Mucosa of rectum (tissue), 2 donors: ENCODE results near the gene C16orf78.

Experiments
- H3K27ac ChIP-seq, 2 donors: one replicate each; pipeline ENCODE4 v1.7.0; 2013; ENCODE audit warnings: inconsistent platforms in 2 of 2, low read depth in 2 of 2, low read length in 2 of 2
- H3K27me3 ChIP-seq, 2 donors: one replicate each; pipeline ENCODE4 v1.7.0; 2013; ENCODE audit warnings: low read length in 2 of 2; ENCODE audit not compliant: control insufficient read depth in 2 of 2, insufficient read depth in 2 of 2
- H3K36me3 ChIP-seq, 2 donors: one replicate each; pipeline ENCODE4 v1.7.0; 2013; ENCODE audit warnings: low read length in 2 of 2; ENCODE audit not compliant: control insufficient read depth in 2 of 2, insufficient read depth in 2 of 2
- H3K4me1 ChIP-seq, 2 donors: one replicate each; pipeline ENCODE4 v1.7.0; 2013; ENCODE audit warnings: low read length in 2 of 2, mild to moderate bottlenecking in 1 of 2; ENCODE audit not compliant: control insufficient read depth in 2 of 2, insufficient read depth in 2 of 2
- H3K4me3 ChIP-seq, 2 donors: one replicate each; pipeline ENCODE4 v1.7.0; 2013; ENCODE audit warnings: low read length in 2 of 2
- H3K9ac ChIP-seq, 2 donors: one replicate each; pipeline ENCODE4 v1.7.0; 2013; ENCODE audit warnings: low read length in 2 of 2, low read depth in 1 of 2, mild to moderate bottlenecking in 1 of 2
- H3K9me3 ChIP-seq, 2 donors: one replicate each; pipeline ENCODE4 v1.7.0; 2013; ENCODE audit warnings: low read length in 2 of 2; ENCODE audit not compliant: control insufficient read depth in 2 of 2
- donor health status: healthy.
- donor health status: Normal muscosa, but diverticular disease.

C16orf78 gene

DNA sequence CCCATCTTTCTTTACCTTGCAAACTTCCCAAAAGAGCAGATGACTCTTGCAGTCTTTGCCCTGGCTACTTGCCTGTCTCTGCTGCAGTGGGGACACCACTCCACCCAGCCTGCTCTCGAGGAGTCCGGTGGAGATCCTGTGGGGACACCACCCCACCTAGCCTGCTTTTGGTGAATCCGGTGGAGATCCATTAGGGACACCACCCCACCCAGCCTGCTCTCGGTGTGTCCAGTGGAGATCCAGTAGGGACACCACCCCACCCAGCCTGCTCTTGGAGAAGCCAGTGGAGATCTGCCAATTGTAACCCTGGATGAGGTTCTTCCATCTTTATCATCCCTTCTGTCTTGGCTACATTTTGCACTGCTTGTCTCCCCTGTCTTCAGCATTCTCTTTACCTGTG lies 54.2 kb downstream of the C16orf78 start:
- no peak overlapping the region for H3K4me3 ChIP-seq
- no peaks in the 10 kb centered on the region for H3K4me1 ChIP-seq
- no peak overlapping the region for H3K9ac ChIP-seq
- H3K9me3 ChIP-seq = peaks cover 0 to 1% of the 10 kb centered on the region in 2 donors
- H3K27me3 ChIP-seq = no peaks in the 10 kb centered on the region
- no peaks in the 10 kb centered on the region for H3K36me3 ChIP-seq
- no peak overlapping the region for H3K27ac ChIP-seq

DNA sequence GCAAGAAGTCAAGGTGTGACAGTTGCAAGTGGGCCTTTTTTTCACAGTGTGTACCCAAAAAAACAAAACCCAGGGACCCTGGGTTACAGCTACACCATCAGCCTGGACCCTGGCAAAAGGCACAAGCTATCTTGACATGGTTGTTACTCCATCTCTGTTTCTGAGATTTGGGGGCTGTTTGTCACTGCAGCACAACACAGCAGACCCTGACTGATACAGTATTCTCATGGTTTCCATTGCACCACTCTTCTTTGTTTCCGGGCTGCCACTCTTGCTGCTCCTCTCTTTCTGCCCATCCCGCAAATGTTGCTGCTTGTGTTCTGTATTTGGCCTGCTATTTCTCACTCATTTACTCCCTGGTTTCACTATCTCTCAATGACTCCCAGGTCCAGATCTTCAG lies 55.2 kb downstream of the C16orf78 start:
- H3K27ac ChIP-seq = no peak overlapping the region
- no peaks in the 10 kb centered on the region for H3K27me3 ChIP-seq
- no peak overlapping the region for H3K4me3 ChIP-seq
- no peaks in the 10 kb centered on the region for H3K36me3 ChIP-seq
- H3K9ac ChIP-seq = no peak overlapping the region
- H3K4me1 ChIP-seq = no peaks in the 10 kb centered on the region
- H3K9me3 ChIP-seq = peaks cover 0 to 1% of the 10 kb centered on the region in 2 donors

DNA sequence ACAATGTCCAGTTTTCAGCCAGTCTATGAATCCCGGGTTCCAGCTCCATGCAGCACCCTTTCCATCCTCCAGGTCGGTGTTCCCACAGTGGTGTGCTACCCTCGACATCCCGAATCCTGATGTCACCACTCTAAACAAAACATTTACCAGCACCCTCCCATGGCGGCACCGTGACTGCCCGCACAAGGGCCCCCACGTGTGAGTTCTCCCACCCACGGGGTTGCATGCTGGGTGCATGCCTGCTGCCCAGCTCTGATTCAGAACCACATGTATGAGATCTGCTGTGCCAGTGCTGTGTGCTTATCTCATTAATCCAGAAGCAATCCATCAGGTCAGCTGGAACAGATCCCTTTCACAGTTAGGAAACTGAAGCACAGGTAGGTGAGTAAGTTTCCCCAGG lies 57.4 kb downstream of the C16orf78 start:
- Histone ChIP-seq H3K36me3 (no peaks in the 10 kb centered on the region), H3K4me1 (no peaks in the 10 kb centered on the region), H3K9ac (no peak overlapping the region), H3K27ac (no peak overlapping the region), H3K27me3 (no peaks in the 10 kb centered on the region), H3K9me3 (peaks cover 0 to 1% of the 10 kb centered on the region in 2 donors), H3K4me3 (no peak overlapping the region)

DNA sequence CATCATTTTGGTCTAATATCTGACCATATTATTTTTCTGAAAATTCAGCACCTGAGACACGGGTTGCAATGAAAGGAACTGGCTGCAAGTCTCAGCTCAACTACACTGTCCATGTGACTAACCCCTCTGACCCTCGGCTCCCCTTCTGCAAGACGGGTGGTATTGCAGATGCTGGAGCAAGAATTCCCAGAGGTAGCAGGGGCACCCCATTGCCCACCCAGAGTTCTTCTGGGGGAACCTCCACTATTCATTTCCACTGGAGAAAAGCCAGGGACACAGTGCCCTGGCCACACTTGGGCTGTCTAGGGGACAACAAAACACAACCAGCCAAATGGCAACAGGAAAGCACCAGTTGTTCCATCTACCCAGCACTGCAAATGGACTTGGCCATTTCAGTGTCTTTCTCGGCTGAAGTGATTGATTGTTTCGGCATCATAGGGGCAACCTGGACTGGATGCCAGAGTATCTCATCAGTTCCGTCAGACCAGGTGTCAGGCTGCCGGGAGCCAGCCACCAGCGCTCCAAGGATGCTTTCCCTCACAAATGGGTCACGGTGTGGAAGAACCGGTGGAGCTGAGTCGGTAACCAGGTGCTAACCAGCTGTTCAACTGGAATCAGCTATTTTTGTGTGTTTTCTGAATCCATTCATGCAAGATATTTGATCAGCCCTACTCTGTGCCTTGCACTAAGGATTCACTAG lies 58.1 kb downstream of the C16orf78 start:
- Histone ChIP-seq H3K4me1 (no peaks in the 10 kb centered on the region), H3K9me3 (peaks cover 0 to 1% of the 10 kb centered on the region in 2 donors), H3K27ac (no peak overlapping the region), H3K36me3 (no peaks in the 10 kb centered on the region), H3K9ac (no peak overlapping the region), H3K4me3 (no peak overlapping the region), H3K27me3 (peaks cover 0 to 2% of the 10 kb centered on the region in 2 donors)

DNA sequence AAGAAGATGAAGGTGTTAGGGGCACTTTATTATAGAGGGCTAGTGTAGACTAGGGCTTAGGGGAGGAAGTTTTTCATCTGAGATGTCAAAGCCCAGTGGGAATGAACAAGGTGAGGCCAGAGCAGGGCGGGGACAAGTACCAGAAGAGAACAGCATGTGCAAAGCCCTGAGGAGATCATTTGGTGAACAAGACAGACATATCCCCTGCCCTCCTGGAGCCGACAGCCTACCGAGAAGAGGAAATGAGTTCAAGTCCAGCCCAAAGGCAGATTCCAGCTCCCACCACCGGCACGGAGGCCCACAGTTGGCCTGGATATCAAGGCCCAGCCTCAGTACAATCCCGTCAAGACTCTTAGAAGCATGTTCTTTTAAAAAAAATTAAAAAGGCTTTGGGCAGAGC lies 61.1 kb downstream of the C16orf78 start:
- H3K4me3 ChIP-seq = no peak overlapping the region
- H3K9ac ChIP-seq = no peak overlapping the region
- no peaks in the 10 kb centered on the region for H3K36me3 ChIP-seq
- H3K27me3 ChIP-seq = peaks cover 0 to 2% of the 10 kb centered on the region in 2 donors
- no peaks in the 10 kb centered on the region for H3K4me1 ChIP-seq
- no peak overlapping the region for H3K27ac ChIP-seq
- no peaks in the 10 kb centered on the region for H3K9me3 ChIP-seq

DNA sequence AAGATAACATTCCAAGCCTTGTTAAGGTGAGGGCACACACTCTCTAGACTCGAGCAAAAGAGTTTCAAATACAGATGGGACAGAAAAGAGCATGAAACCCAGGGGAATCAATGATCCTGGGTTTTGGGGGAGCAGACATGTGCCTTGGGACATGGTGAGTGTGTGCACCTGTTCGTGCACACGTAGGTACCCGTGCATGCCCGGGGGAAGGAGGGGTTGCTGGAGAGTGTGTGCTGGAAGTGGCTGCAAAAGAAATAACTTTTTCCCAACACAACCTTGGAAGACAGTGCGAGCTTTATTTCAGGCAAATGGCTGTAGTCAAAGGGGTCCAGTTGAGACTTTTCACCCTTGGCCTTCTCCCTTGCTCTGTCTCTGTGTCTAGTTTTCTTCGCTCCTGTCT lies 62.6 kb downstream of the C16orf78 start:
- no peak overlapping the region for H3K4me3 ChIP-seq
- H3K36me3 ChIP-seq = no peaks in the 10 kb centered on the region
- no peak overlapping the region for H3K9ac ChIP-seq

DNA sequence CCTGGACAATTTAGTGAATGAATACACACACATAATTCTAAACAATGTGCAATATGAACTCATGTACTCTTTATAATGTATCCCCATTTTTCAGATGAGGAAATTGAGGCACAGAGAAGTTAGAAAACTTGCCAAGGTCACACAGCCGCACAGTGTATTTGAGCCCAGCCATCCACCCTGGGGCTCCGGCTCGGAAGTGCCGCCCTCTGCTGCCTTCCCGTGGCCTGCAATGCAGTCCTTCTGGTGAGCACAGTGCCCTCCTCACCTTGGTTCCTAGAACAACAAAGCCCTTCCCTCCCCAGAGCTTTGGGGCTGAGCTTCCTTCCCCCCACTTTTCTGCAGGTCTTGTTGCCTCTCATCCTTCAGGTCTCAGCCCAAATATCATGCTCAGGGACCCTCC lies 63.7 kb downstream of the C16orf78 start:
- H3K4me1 ChIP-seq = no peaks in the 10 kb centered on the region
- H3K9ac ChIP-seq = no peak overlapping the region
- no peak overlapping the region for H3K27ac ChIP-seq
- H3K9me3 ChIP-seq = no peaks in the 10 kb centered on the region
- no peaks in the 10 kb centered on the region for H3K36me3 ChIP-seq
- peaks cover 0 to 2% of the 10 kb centered on the region in 2 donors for H3K27me3 ChIP-seq
- H3K4me3 ChIP-seq = no peak overlapping the region

More for the DNA sequence above, 62.6 kb downstream of the C16orf78 start:
- Histone ChIP-seq H3K27me3 (peaks cover 0 to 2% of the 10 kb centered on the region in 2 donors), H3K27ac (no peak overlapping the region), H3K9me3 (no peaks in the 10 kb centered on the region), H3K4me1 (no peaks in the 10 kb centered on the region)

DNA sequence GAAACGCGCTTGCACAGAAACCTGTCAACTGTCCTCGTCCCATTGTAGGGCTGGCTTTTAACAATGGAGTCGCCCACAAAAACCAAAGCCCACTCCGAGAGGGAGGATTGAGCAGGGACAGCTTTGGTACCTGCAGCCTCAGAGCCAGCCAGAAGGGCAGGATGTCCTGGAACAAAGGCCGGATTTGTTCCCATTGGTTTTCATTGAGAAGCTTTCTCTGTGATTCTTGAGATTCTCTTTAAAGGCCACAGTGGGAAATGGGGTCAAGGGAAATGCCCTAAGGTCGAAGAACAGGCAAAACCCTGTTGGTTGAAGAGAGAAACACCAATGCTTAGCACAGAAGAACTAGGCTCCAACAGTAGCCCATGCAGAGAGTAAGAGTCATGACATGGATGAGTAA lies 65.4 kb downstream of the C16orf78 start:
- peaks cover 2% of the 10 kb centered on the region in 2 donors for H3K27me3 ChIP-seq
- no peaks in the 10 kb centered on the region for H3K36me3 ChIP-seq
- no peaks in the 10 kb centered on the region for H3K4me1 ChIP-seq
- no peak overlapping the region for H3K27ac ChIP-seq
- no peak overlapping the region for H3K9ac ChIP-seq
- H3K4me3 ChIP-seq = no peak overlapping the region
- H3K9me3 ChIP-seq = no peaks in the 10 kb centered on the region

DNA sequence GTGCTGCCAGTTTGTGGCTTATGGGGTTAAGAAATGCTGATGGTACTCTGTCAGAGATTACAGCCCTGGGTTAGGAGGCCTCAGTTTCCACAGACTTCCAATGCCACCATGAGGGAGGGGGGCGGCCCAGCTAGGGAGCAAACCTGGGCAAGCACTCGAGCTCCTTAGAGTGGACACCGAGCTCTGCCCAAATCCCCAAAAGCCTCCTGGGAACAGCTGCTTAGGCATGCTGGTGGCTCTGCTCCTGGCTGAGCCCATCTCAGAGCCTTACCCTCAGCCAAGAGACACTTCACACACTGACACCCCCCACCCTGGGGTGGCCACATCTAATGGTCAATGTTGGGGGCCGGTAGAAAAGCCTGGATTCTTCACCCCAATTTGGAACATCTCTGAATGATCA lies 66.1 kb downstream of the C16orf78 start:
- H3K27ac ChIP-seq = no peak overlapping the region
- H3K4me1 ChIP-seq = no peaks in the 10 kb centered on the region
- H3K4me3 ChIP-seq = no peak overlapping the region
- H3K36me3 ChIP-seq = no peaks in the 10 kb centered on the region
- no peak overlapping the region for H3K9ac ChIP-seq
- H3K9me3 ChIP-seq = no peaks in the 10 kb centered on the region
- peaks cover 2% of the 10 kb centered on the region in 2 donors for H3K27me3 ChIP-seq

DNA sequence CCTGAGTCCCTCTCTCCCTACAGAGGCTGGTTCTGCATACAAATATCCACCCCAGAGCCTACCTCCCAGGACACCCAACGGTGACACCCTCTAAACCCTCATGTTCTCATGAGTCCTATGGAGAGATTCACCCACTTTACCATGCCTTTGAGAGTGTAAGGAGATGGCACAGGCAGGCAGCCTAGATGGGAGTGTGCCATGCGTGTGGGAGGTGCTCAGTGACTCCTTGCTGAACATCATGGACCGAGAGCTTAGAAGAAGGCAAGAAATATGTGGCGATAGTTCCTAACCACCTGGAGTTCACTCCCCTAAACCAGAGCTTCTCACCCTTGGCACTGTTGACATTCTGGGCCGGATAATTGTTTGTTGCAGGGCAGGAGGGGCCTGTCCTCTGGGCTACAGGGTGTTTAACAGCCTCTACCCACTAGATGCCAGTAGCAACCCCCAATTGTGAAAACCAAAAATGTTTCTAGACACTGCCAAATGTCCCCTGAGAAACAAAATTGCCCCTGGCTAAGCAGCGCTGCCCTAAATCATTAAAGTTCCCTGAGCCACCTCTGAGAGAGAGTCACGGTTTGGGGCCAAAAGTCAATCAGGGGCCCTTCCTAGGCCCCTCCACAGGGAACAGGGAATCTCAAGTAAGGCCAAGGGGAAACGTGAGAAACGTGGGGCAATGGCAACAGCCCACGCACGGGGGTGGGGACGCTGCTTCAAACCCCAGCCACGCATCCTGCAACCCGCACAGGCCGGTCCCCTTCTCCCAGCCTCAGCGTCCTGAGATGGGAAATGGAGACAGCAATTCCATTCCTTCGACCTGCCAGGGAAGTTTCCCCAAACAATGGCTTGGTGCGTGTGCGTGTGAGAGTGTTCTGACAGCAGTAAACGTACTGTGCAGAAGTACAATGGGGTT lies 66.8 kb downstream of the C16orf78 start:
- H3K4me1 ChIP-seq = no peaks in the 10 kb centered on the region
- peaks cover 2% of the 10 kb centered on the region in 2 donors for H3K27me3 ChIP-seq
- H3K9me3 ChIP-seq = no peaks in the 10 kb centered on the region
- no peak overlapping the region for H3K4me3 ChIP-seq
- no peaks in the 10 kb centered on the region for H3K36me3 ChIP-seq
- no peak overlapping the region for H3K27ac ChIP-seq
- no peak overlapping the region for H3K9ac ChIP-seq
